ENCODE measurements around the gene WNT11. TPM values are rescaled to one million over a fixed set of nuclear protein-coding genes. Genes with fewer than 3 reads are reported as not detected.
A peak's percentile ranks its signal among the peaks of the same experiment; 100 is the strongest.

WNT11 gene
- total and polyA plus RNA-seq, 2 of the 13 experiments (the other 11 are each of a cell fraction or from before 2014, with no cell fraction given): 0.34 to 0.66 TPM

DNA sequence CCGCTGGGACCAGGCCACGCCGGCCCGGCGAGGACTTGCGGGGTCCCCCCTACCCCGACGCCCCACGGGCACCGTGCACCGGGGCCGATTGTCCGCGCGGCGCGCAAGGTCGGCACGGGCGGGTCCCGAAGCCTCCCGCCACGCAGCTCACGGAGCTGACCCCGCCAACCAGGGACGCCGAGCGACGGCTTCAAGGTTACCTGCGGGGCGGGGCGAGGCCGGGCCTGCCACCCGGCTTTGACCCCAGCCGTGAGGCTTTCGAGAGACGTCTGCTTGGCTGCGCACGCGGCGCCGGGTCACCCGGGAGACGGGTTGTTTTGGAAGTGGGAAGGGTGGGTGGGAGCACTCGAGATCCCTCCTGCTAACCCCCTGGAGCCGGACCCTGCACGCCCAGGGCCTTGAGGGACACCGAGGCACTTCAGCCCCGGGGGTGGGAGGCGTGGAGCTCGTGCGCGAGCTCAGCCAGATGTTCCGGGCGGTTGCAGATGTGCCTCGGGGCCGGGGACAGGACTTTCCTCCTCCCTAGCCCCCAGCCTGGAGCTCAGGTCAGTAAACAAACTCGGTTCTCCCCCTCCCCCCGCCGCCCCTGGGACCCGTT is 3.2 kb upstream of the WNT11 start (continued):
- peak; percentile 49 for TF ChIP-seq HNRNPLL (IDR thresholded peaks at IDR 0.05; ENCODE audit: low read depth, low read length, poor library complexity, severe bottlenecking)
- no peak for TF ChIP-seq NR3C1 (CRISPR knock-in tag; IDR thresholded peaks at IDR 0.05)
- TF ChIP-seq ARID2 (CRISPR knock-in tag; IDR thresholded peaks at IDR 0.05; ENCODE audit: borderline replicate concordance): no peak; the same call in 1 of the 2 replicates
- no peak for TF ChIP-seq SETDB1 (CRISPR knock-in tag; IDR thresholded peaks at IDR 0.05; ENCODE audit: borderline replicate concordance)
- TF ChIP-seq, protein P1, sequence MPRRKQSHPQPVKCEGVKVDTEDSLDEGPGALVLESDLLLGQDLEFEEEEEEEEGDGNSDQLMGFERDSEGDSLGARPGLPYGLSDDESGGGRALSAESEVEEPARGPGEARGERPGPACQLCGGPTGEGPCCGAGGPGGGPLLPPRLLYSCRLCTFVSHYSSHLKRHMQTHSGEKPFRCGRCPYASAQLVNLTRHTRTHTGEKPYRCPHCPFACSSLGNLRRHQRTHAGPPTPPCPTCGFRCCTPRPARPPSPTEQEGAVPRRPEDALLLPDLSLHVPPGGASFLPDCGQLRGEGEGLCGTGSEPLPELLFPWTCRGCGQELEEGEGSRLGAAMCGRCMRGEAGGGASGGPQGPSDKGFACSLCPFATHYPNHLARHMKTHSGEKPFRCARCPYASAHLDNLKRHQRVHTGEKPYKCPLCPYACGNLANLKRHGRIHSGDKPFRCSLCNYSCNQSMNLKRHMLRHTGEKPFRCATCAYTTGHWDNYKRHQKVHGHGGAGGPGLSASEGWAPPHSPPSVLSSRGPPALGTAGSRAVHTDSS (CRISPR knock-in tag; conservative IDR thresholded peaks at IDR 0.05): no peak
- TF ChIP-seq ZNF263 (CRISPR knock-in tag; IDR thresholded peaks at IDR 0.05): 0 out of 2 replicates have a peak, but pooled peaks have one; percentile 15
- TF ChIP-seq SIN3A (IDR thresholded peaks at IDR 0.05; ENCODE audit: borderline replicate concordance, low read depth, low read length): no peak
- no peak for TF ChIP-seq PHF8 (CRISPR knock-in tag; IDR thresholded peaks at IDR 0.05)
- TF ChIP-seq POGK (CRISPR knock-in tag; conservative IDR thresholded peaks at IDR 0.05): 0 out of 2 replicates have a peak, but pooled peaks have one; percentile 13
- no peak for TF ChIP-seq TBX3 (IDR thresholded peaks at IDR 0.05; ENCODE audit: borderline replicate concordance)
- no peak for TF ChIP-seq FOXM1 (CRISPR knock-in tag; IDR thresholded peaks at IDR 0.05)
- TF ChIP-seq, protein P2, sequence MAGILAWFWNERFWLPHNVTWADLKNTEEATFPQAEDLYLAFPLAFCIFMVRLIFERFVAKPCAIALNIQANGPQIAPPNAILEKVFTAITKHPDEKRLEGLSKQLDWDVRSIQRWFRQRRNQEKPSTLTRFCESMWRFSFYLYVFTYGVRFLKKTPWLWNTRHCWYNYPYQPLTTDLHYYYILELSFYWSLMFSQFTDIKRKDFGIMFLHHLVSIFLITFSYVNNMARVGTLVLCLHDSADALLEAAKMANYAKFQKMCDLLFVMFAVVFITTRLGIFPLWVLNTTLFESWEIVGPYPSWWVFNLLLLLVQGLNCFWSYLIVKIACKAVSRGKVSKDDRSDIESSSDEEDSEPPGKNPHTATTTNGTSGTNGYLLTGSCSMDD (CRISPR knock-in tag; IDR thresholded peaks at IDR 0.05): no peak
- 0 out of 2 replicates have a peak, but pooled peaks have one; percentile 16 for TF ChIP-seq EZH2 (conservative IDR thresholded peaks at IDR 0.05; ENCODE audit: low read depth, low read length)
- TF ChIP-seq, protein P3, sequence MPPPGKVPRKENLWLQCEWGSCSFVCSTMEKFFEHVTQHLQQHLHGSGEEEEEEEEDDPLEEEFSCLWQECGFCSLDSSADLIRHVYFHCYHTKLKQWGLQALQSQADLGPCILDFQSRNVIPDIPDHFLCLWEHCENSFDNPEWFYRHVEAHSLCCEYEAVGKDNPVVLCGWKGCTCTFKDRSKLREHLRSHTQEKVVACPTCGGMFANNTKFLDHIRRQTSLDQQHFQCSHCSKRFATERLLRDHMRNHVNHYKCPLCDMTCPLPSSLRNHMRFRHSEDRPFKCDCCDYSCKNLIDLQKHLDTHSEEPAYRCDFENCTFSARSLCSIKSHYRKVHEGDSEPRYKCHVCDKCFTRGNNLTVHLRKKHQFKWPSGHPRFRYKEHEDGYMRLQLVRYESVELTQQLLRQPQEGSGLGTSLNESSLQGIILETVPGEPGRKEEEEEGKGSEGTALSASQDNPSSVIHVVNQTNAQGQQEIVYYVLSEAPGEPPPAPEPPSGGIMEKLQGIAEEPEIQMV (CRISPR knock-in tag; IDR thresholded peaks at IDR 0.05; ENCODE audit: low read depth): no peak
- no peak for TF ChIP-seq NFYC (CRISPR knock-in tag; IDR thresholded peaks at IDR 0.05)
- TF ChIP-seq, protein P4, sequence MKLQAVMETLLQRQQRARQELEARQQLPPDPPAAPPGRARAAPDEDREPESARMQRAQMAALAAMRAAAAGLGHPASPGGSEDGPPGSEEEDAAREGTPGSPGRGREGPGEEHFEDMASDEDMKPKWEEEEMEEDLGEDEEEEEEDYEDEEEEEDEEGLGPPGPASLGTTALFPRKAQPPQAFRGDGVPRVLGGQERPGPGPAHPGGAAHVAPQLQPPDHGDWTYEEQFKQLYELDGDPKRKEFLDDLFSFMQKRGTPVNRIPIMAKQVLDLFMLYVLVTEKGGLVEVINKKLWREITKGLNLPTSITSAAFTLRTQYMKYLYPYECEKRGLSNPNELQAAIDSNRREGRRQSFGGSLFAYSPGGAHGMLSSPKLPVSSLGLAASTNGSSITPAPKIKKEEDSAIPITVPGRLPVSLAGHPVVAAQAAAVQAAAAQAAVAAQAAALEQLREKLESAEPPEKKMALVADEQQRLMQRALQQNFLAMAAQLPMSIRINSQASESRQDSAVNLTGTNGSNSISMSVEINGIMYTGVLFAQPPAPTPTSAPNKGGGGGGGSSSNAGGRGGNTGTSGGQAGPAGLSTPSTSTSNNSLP (IDR thresholded peaks at IDR 0.05; ENCODE audit: low read depth, low read length): no peak
- TF ChIP-seq ZBTB4 (CRISPR knock-in tag; IDR thresholded peaks at IDR 0.05; ENCODE audit: borderline replicate concordance): no peak
- TF ChIP-seq GABPA (IDR thresholded peaks at IDR 0.05; ENCODE audit: low read depth, low read length): no peak
- TF ChIP-seq GABPA (CRISPR knock-in tag; IDR thresholded peaks at IDR 0.05; ENCODE audit: low read depth): no peak
